IMR-90 (cell line): ENCODE results near the gene DDT. TPM values are rescaled to one million over a fixed set of nuclear protein-coding genes. Genes with fewer than 3 reads are reported as not detected.

Experiments
- ATAC-seq: fragments of 200-7000 bp; cut with Tn5 transposase; 2 replicates; pipeline ENCODE4 v1.9.1; 2020; ENCODE audit warnings: low read depth, mild to moderate bottlenecking, moderate library complexity
- BruUV-seq: library from RNA; stranded (reverse); fragments of 400-500 nt; replicated peaks from 2 replicates; lab custom pipeline; 2021; lab: Mats Ljungman, UMichigan
- CTCF ChIA-PET: fragments of 300-600 bp; formaldehyde crosslinking; extraction: SDS; loops from one replicate; lab custom pipeline; 2021; ENCODE audit warnings: antibody characterized with exemption; lab: Yijun Ruan, JAX
- POLR2A ChIA-PET: fragments of 300-600 bp; sonication (Branson Sonifier 250); formaldehyde crosslinking; loops from one replicate; lab custom pipeline; 2022; ENCODE audit warnings: antibody characterized with exemption; ENCODE audit not compliant: unreplicated experiment; lab: Charles Lee
- DNase-seq: peaks from one replicate; pipeline ENCODE4 v3.0.0; 2013
- H2AFZ ChIP-seq: replicated peaks from 2 replicates; pipeline ENCODE3; 2013; ENCODE audit warnings: low read length, mild to moderate bottlenecking; ENCODE audit not compliant: poor library complexity
- H2AK5ac ChIP-seq: 2 replicates; pipeline ENCODE4 v1.6.1; 2013; ENCODE audit warnings: low read depth, low read length, inconsistent platforms
- H2AK9ac ChIP-seq: replicated peaks from 2 replicates; pipeline ENCODE3; 2013; ENCODE audit warnings: mild to moderate bottlenecking, low read depth, low read length, moderate library complexity; ENCODE audit not compliant: poor library complexity
- H2BK120ac ChIP-seq: 2 replicates; pipeline ENCODE4 v1.6.1; 2013; ENCODE audit warnings: low read depth, low read length, inconsistent platforms
- H2BK15ac ChIP-seq: 3 replicates; pipeline ENCODE4 v1.6.1; 2013; ENCODE audit warnings: low read depth, low read length, inconsistent platforms
- H2BK20ac ChIP-seq: 2 replicates; pipeline ENCODE4 v1.6.1; 2013; ENCODE audit warnings: low read depth, mild to moderate bottlenecking, inconsistent platforms, low read length, moderate library complexity
- H2BK5ac ChIP-seq: 2 replicates; pipeline ENCODE4 v1.6.1; 2013; ENCODE audit warnings: mild to moderate bottlenecking, low read depth, low read length, inconsistent platforms; ENCODE audit not compliant: poor library complexity, severe bottlenecking
- H3K14ac ChIP-seq: replicated peaks from 2 replicates; pipeline ENCODE4 v1.6.1; 2013; ENCODE audit warnings: low read depth, low read length, inconsistent platforms
- H3K18ac ChIP-seq: 2 replicates; pipeline ENCODE4 v1.6.1; 2013; ENCODE audit warnings: low read depth, low read length, control low read depth
- H3K23ac ChIP-seq: 2 replicates; pipeline ENCODE4 v1.6.1; 2013; ENCODE audit warnings: low read depth, low read length, inconsistent platforms
- H3K27ac ChIP-seq: 2 replicates; pipeline ENCODE4 v1.5.1; 2013; ENCODE audit warnings: mild to moderate bottlenecking, control low read depth, low read length; ENCODE audit not compliant: insufficient read depth
- H3K27me3 ChIP-seq: 2 replicates; pipeline ENCODE4 v1.6.1; 2013; ENCODE audit warnings: low read length; ENCODE audit not compliant: control insufficient read depth, insufficient read depth
- H3K36me3 ChIP-seq: 2 replicates; pipeline ENCODE4 v1.6.1; 2013; ENCODE audit warnings: low read length, mixed read lengths; ENCODE audit not compliant: control insufficient read depth, insufficient read depth
- H3K4ac ChIP-seq: 2 replicates; pipeline ENCODE4 v1.6.1; 2013; ENCODE audit warnings: low read depth, low read length, inconsistent platforms
- H3K4me1 ChIP-seq: 2 replicates; pipeline ENCODE4 v1.6.1; 2013; ENCODE audit warnings: low read length, mixed read lengths; ENCODE audit not compliant: control insufficient read depth, insufficient read depth
- H3K4me2 ChIP-seq: 2 replicates; pipeline ENCODE4 v1.6.1; 2013; ENCODE audit warnings: low read depth, mild to moderate bottlenecking, control low read depth, low read length, moderate library complexity
- H3K4me3 ChIP-seq: 2 replicates; pipeline ENCODE4 v1.5.1; 2013; ENCODE audit warnings: low read depth, mild to moderate bottlenecking, control low read depth, low read length, moderate library complexity; ENCODE audit not compliant: insufficient read depth
- H3K56ac ChIP-seq: 2 replicates; pipeline ENCODE4 v1.6.1; 2013; ENCODE audit warnings: low read length, inconsistent platforms; ENCODE audit not compliant: insufficient read depth; ENCODE audit errors: extremely low read depth
- H3K79me1 ChIP-seq, 2 experiments: 2 replicates each; pipeline ENCODE4 v1.6.1; 2013; ENCODE audit warnings: low read length in 2 of 2, inconsistent platforms in 1 of 2, low read depth in 1 of 2
- H3K9ac ChIP-seq: 2 replicates; pipeline ENCODE4 v1.6.1; 2013; ENCODE audit warnings: low read depth, low read length, control low read depth
- H3K9me1 ChIP-seq: 2 replicates; pipeline ENCODE4 v1.6.1; 2013; ENCODE audit warnings: low read length, inconsistent platforms; ENCODE audit not compliant: insufficient read depth
- H3K9me3 ChIP-seq: 2 replicates; pipeline ENCODE4 v1.6.1; 2013; ENCODE audit warnings: low read length; ENCODE audit not compliant: control insufficient read depth, insufficient read depth
- H4K20me1 ChIP-seq: 2 replicates; pipeline ENCODE4 v1.6.1; 2013; ENCODE audit warnings: low read length, inconsistent platforms; ENCODE audit not compliant: insufficient read depth
- H4K5ac ChIP-seq: 2 replicates; pipeline ENCODE4 v1.6.1; 2013; ENCODE audit warnings: mild to moderate bottlenecking, low read depth, low read length, control low read depth
- H4K8ac ChIP-seq, 2 experiments: 2 replicates each; pipeline ENCODE4 v1.6.1; 2013; ENCODE audit warnings: low read depth in 2 of 2, low read length in 2 of 2, control low read depth in 1 of 2, inconsistent platforms in 1 of 2
- H4K91ac ChIP-seq: 2 replicates; pipeline ENCODE4 v1.6.1; 2013; ENCODE audit warnings: low read depth, low read length, inconsistent platforms; ENCODE audit not compliant: insufficient read depth
- CTCF ChIP-seq: conservative IDR thresholded peaks from 2 replicates; pipeline ENCODE4 v1.5.1; 2012; ENCODE audit warnings: mild to moderate bottlenecking, low read depth, low read length, improper control_type of control experiment
- MXI1 ChIP-seq: IDR thresholded peaks from 2 replicates; pipeline ENCODE4 v1.6.1; 2012; ENCODE audit warnings: low read depth, mild to moderate bottlenecking, low read length, moderate library complexity, borderline replicate concordance
- NFE2L2 ChIP-seq: fragments of 150-350 bp; IDR thresholded peaks from 2 replicates; pipeline ENCODE4 v1.6.1; 2016; ENCODE audit warnings: low read depth, mild to moderate bottlenecking, low read length
- RAD21 ChIP-seq: IDR thresholded peaks from 2 replicates; pipeline ENCODE4 v1.6.1; 2012; ENCODE audit warnings: low read length, improper control_type of control experiment
- SMC3 ChIP-seq: fragments of 150-350 bp; IDR thresholded peaks from 2 replicates; pipeline ENCODE4 v1.6.1; 2016; ENCODE audit warnings: low read depth, mild to moderate bottlenecking, antibody characterized with exemption, low read length, moderate library complexity
- USF2 ChIP-seq: fragments of 150-350 bp; IDR thresholded peaks from 2 replicates; pipeline ENCODE4 v1.6.1; 2017; ENCODE audit warnings: mild to moderate bottlenecking, antibody characterized with exemption, low read length, low read depth
- WGBS, 2 experiments: methylation state at CpG; one replicate each; pipeline versions ENCODE4 v1.1.5 to v1.1.7; 2013; ENCODE audit warnings: missing lambda C conversion rate in 2 of 2; ENCODE audit not compliant: insufficient read length in 1 of 2; ENCODE audit errors: extremely low coverage in 2 of 2; 5-methylcytosine and 5-hydroxymethylcytosine counted together
- dilution Hi-C: fragments of 300-500 bp; cut with HindIII; formaldehyde crosslinking; loops from one replicate; pipeline ENCODE4 v1.14.3; 2018; ENCODE audit warnings: low sequenced_read_pairs; ENCODE audit not compliant: unreplicated experiment
- in situ Hi-C: fragments of 300-500 bp; cut with MboI; formaldehyde crosslinking; loops from 3 replicates; pipeline ENCODE4 v1.14.3; 2019; ENCODE audit warnings: low sequenced_read_pairs, inconsistent platforms, mixed read lengths
- intact Hi-C: fragments of 100-400 bp; cut with micrococcal nuclease; formaldehyde crosslinking; loops from 2 replicates; pipeline ENCODE4 v1.10.0; 2022
- polyA plus RNA-seq, 3 experiments: library from polyadenylated mRNA; depleted of rRNA; stranded (reverse); fragments of >200 nt; gene quantifications; 2 replicates each; pipeline ENCODE4 v1.2.3, GENCODE V29; 2012; ENCODE audit warnings: low replicate concordance in 1 of 3
- total RNA-seq: library from RNA; depleted of rRNA; stranded (reverse); fragments of >200 nt; gene quantifications from 2 replicates; pipeline ENCODE4 v1.2.3, GENCODE V29; 2012

The DDT gene
- total and polyA plus RNA-seq, 2 of the 4 experiments (the other 2 are of a cell fraction), result 54.8 to 151 TPM

- WGBS, 2 experiments, result 18% methylated on average over 4 of the region's 6 CpGs; no CpG with 5 or more reads in 1 of the 2 experiments
Observed at GRCh38 chr22:23984430-23984829, 10.2 kb upstream of the DDT start.

More at GRCh38 chr22:23984430-23984829, 10.2 kb upstream of the DDT start:
- Histone ChIP-seq H3K4me2 (no peak overlapping the region), H3K36me3 (no peaks in the 10 kb centered on the region), H2AK5ac (no peak overlapping the region), H3K9me1 (no peaks in the 10 kb centered on the region), H4K91ac (no peak overlapping the region), H4K20me1 (no peaks in the 10 kb centered on the region), H3K79me1 (no peaks in the 10 kb centered on the region), H2AK9ac (no peak overlapping the region), H3K14ac (no peak overlapping the region), H3K18ac (no peak overlapping the region), H3K9me3 (no peaks in the 10 kb centered on the region), H2BK120ac (no peak overlapping the region), H2BK5ac (no peak overlapping the region), H2BK15ac (no peak overlapping the region), H3K4me1 (no peaks in the 10 kb centered on the region), H3K27ac (no peak overlapping the region), H3K4me3 (no peak overlapping the region), H4K5ac (no peak overlapping the region), H4K8ac (no peak overlapping the region), H3K56ac (no peak overlapping the region), H3K27me3 (no peaks in the 10 kb centered on the region), H3K4ac (no peak overlapping the region), H2BK20ac (no peak overlapping the region), H2AFZ (no peak overlapping the region), H3K23ac (no peak overlapping the region), H3K9ac (no peak overlapping the region)
- peak; percentile 86 for TF ChIP-seq RAD21
- TF ChIP-seq USF2, result no peak
- peak; percentile 77 for TF ChIP-seq CTCF
- peak; percentile 65 for TF ChIP-seq SMC3
- TF ChIP-seq NFE2L2, result no peak
- peak; percentile 40; the same call in 1 of the 2 replicates for TF ChIP-seq MXI1
- peak; percentile 55 for ATAC-seq
- no TSS peak for BruUV-seq
- dilution Hi-C loops, result no loop called here
- intact Hi-C loops, result loop anchor here (10.0 kb wide), 2 partner anchors 190 to 260 kb away; partner anchors contain the start of gene GGT5
- in situ Hi-C loops, result no loop called here
- peak; percentile 38 for DNase-seq
- CTCF ChIA-PET, result interaction anchor here (0.7 kb wide), 1 partner anchor 123 kb away, joined by 3 read pairs; no protein-coding TSS in a partner anchor
- POLR2A ChIA-PET, result interaction anchor here (0.6 kb wide), 1 partner anchor 1053 kb away, joined by 6 read pairs; no protein-coding TSS in a partner anchor
